Karpas-422 (cell line): ENCODE measurements around the gene ICE1. TPM values are rescaled to one million over a fixed set of nuclear protein-coding genes. Genes with fewer than 3 reads are reported as not detected.

Experiments used
- DNase-seq: peaks from one replicate; pipeline ENCODE4 v3.0.0-alpha.2; 2015
- H2AFZ ChIP-seq: fragments of 200-600 bp; sonication (generic); 2 replicates; pipeline ENCODE4 v1.6.1; 2014; ENCODE audit warnings: antibody characterized with exemption, low read length, mixed read lengths
- H3K27ac ChIP-seq: fragments of 200-600 bp; sonication (generic); 2 replicates; pipeline ENCODE4 v1.5.1; 2014; ENCODE audit warnings: mild to moderate bottlenecking, low read length, moderate library complexity
- H3K27me3 ChIP-seq: fragments of 200-600 bp; sonication (generic); 2 replicates; pipeline ENCODE4 v1.6.1; 2014; ENCODE audit warnings: low read length, mixed read lengths
- H3K36me3 ChIP-seq: fragments of 200-600 bp; sonication (generic); 2 replicates; pipeline ENCODE4 v1.6.1; 2014; ENCODE audit warnings: low read length, mixed read lengths; ENCODE audit not compliant: insufficient read depth
- H3K4me1 ChIP-seq: fragments of 200-600 bp; sonication (generic); 2 replicates; pipeline ENCODE4 v1.6.1; 2014; ENCODE audit warnings: mild to moderate bottlenecking, low read length, mixed read lengths
- H3K4me2 ChIP-seq: fragments of 200-600 bp; sonication (generic); 2 replicates; pipeline ENCODE4 v1.6.1; 2014; ENCODE audit warnings: low read length, low read depth, mild to moderate bottlenecking; ENCODE audit not compliant: poor library complexity, severe bottlenecking
- H3K4me3 ChIP-seq: fragments of 200-600 bp; sonication (generic); 2 replicates; pipeline ENCODE4 v1.5.1; 2014; ENCODE audit warnings: mild to moderate bottlenecking, antibody characterized with exemption, low read length, mixed read lengths
- H3K79me2 ChIP-seq: fragments of 200-600 bp; sonication (generic); 2 replicates; pipeline ENCODE4 v1.6.1; 2014; ENCODE audit warnings: mild to moderate bottlenecking, low read length, mixed read lengths
- H3K9ac ChIP-seq: fragments of 200-600 bp; sonication (generic); 2 replicates; pipeline ENCODE4 v1.6.0; 2014; ENCODE audit warnings: low read length
- H3K9me2 ChIP-seq: fragments of 200-600 bp; sonication (generic), shearing (Covaris generic); replicated peaks from 2 replicates; pipeline ENCODE4 v1.6.0; 2014; ENCODE audit warnings: mild to moderate bottlenecking, low read length, moderate library complexity; ENCODE audit not compliant: insufficient read depth
- H3K9me3 ChIP-seq: fragments of 300-700, 200-600 bp; sonication (generic); 2 replicates; pipeline ENCODE4 v1.6.1; 2014; ENCODE audit warnings: low read length, mixed read lengths
- H4K20me1 ChIP-seq: fragments of 200-600 bp; sonication (generic); 2 replicates; pipeline ENCODE4 v1.6.1; 2014; ENCODE audit warnings: mild to moderate bottlenecking, antibody characterized with exemption, low read length, low read depth; ENCODE audit not compliant: insufficient read depth
- total RNA-seq: library from RNA; depleted of rRNA; stranded (reverse); fragments of >200 nt; shearing (Covaris generic); gene quantifications from 2 replicates; pipeline ENCODE4 v1.2.3, GENCODE V29; 2014; ENCODE audit warnings: low replicate concordance

ICE1 gene
- total RNA-seq, 1 experiment from 2014 or later: 30.3 TPM

GRCh38 chr5:5532306-5533076, 110.0 kb downstream of the ICE1 start:
- Histone ChIP-seq H2AFZ (no peak overlapping the region), H3K9ac (no peak overlapping the region), H3K9me3 (no peaks in the 10 kb centered on the region), H3K4me1 (no peaks in the 10 kb centered on the region), H3K4me3 (no peak overlapping the region), H3K36me3 (no peaks in the 10 kb centered on the region), H4K20me1 (no peaks in the 10 kb centered on the region), H3K79me2 (no peaks in the 10 kb centered on the region), H3K27me3 (no peaks in the 10 kb centered on the region; the same call in 1 of the 2 replicates), H3K9me2 (no peaks in the 10 kb centered on the region), H3K27ac (no peak overlapping the region), H3K4me2 (no peak overlapping the region)
- DNase-seq: no peak

DNA sequence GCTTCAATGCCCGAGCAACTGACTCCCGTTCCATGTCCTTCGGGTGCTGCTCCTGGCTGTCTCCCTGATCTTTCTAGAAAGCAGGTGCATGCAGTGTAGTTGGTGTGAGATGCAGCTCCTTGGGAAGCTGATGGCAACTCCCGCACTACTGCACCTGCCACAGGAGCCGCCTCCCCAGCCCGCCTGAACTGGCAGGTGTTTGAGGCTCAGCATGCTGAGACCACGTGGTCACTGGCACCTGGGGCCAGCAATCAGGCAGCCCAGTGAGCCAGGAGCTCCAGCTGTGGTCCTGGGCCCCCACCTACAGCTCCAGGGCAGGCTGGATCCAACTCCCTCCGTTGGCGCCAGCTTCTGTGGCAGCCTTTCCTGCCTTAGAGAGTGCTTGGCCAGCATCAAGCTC, 111.5 kb downstream of the ICE1 start:
- no peak overlapping the region for H2AFZ ChIP-seq
- H3K9me2 ChIP-seq: no peaks in the 10 kb centered on the region
- no peaks in the 10 kb centered on the region for H3K36me3 ChIP-seq
- no peak overlapping the region for H3K4me3 ChIP-seq
- DNase-seq: no peak
- H4K20me1 ChIP-seq: no peaks in the 10 kb centered on the region
- H3K9ac ChIP-seq: no peak overlapping the region
- H3K9me3 ChIP-seq: no peaks in the 10 kb centered on the region
- H3K79me2 ChIP-seq: no peaks in the 10 kb centered on the region
- H3K27me3 ChIP-seq: no peaks in the 10 kb centered on the region
- H3K4me2 ChIP-seq: no peak overlapping the region
- no peaks in the 10 kb centered on the region for H3K4me1 ChIP-seq
- H3K27ac ChIP-seq: no peak overlapping the region

DNA sequence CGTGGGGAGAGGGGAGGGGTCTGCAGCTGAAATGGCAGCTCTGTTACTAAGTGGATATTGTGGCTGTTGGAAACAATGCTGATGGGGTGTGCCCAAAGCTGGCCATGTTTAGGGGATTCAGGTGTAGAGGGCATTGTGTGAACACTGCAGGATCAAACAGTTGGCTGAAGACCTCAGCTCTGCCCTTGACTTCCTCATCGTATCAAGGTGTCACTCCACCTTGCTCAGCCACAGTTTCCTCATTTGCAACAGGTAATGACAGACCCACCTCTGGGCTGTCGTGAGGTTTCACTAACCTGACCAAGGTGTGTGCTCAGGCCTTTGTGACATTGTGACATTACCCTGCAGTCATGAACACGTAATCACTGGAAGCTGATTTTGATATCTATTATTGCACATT, 111.9 kb downstream of the ICE1 start:
- Histone ChIP-seq H3K4me2 (no peak overlapping the region), H4K20me1 (no peaks in the 10 kb centered on the region), H3K79me2 (no peaks in the 10 kb centered on the region), H3K27ac (no peak overlapping the region), H3K9ac (no peak overlapping the region), H3K4me3 (no peak overlapping the region), H2AFZ (no peak overlapping the region), H3K27me3 (no peaks in the 10 kb centered on the region), H3K4me1 (no peaks in the 10 kb centered on the region), H3K9me2 (no peaks in the 10 kb centered on the region), H3K36me3 (no peaks in the 10 kb centered on the region), H3K9me3 (no peaks in the 10 kb centered on the region)
- DNase-seq: no peak

DNA sequence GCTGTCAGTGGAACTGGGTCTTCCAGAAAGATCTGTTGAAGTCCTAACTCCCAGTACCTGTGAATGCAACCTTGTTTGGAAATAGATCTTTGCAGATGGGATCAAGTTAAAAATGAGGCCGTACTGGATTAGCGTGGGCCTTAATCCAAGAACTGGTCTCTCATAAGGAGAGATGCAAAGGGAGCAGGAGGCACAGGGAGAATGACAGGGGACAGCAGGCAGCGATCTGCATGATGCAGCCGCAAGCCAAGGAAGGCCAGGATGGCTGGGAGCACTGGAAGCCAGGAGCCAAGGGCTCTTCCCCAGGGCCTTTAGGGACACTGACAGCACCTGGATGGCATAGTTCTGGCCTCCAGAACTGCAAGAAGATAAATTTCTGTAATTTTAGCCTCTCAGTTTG, 114.4 kb downstream of the ICE1 start:
- Histone ChIP-seq H3K27me3 (no peaks in the 10 kb centered on the region), H4K20me1 (no peaks in the 10 kb centered on the region), H3K79me2 (no peaks in the 10 kb centered on the region), H3K27ac (no peak overlapping the region), H3K4me3 (no peak overlapping the region), H3K36me3 (no peaks in the 10 kb centered on the region), H3K4me2 (no peak overlapping the region), H3K9me3 (no peaks in the 10 kb centered on the region), H3K9me2 (no peaks in the 10 kb centered on the region), H3K4me1 (no peaks in the 10 kb centered on the region), H3K9ac (no peak overlapping the region), H2AFZ (no peak overlapping the region)
- DNase-seq: no peak

DNA sequence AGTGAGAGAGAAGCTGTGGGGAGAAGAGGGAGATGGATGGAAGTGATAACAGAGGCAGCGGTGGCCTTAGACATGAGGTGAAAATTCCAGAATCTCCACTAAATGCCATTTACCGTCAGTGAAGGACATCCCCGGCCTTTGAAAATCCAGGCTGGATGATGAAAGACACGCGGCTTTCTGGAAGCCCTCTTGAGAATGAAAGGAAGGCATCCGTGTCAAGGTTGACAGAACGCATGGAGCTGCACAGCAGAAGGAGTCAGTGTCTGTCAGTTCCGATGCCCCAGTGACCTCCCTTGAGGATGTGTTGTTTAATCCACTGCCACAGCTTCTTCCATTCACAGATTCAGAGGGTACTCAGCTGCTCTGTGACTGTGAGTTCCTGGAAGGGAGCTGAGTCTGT, 114.9 kb downstream of the ICE1 start:
- Histone ChIP-seq H3K36me3 (no peaks in the 10 kb centered on the region), H4K20me1 (no peaks in the 10 kb centered on the region), H3K4me3 (no peak overlapping the region), H3K27ac (no peak overlapping the region), H3K27me3 (no peaks in the 10 kb centered on the region), H3K9me2 (no peaks in the 10 kb centered on the region), H3K9me3 (no peaks in the 10 kb centered on the region), H3K4me1 (no peaks in the 10 kb centered on the region), H3K9ac (no peak overlapping the region), H2AFZ (no peak overlapping the region), H3K79me2 (no peaks in the 10 kb centered on the region), H3K4me2 (no peak overlapping the region)
- no peak for DNase-seq

DNA sequence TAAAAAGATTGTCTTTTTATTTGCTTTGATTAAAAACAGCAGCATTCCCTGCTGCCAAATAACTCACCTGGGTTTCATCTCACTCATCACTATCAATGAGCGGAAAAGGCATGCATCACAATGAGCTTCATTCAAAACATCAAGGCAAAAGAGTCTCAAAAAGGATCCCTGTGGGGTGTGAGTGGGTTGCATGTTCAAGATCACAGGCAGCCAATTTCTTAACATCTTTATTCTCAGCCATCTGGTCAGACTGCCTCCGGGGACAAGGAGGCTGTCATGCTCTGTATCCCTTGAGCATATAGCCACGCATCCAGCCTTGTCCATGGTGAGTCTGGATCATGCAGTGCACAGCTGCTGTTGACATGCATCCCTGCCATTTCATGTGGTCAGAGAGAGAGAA, 117.1 kb downstream of the ICE1 start:
- Histone ChIP-seq H3K4me3 (no peak overlapping the region), H3K36me3 (no peaks in the 10 kb centered on the region), H4K20me1 (no peaks in the 10 kb centered on the region), H3K79me2 (no peaks in the 10 kb centered on the region), H3K4me2 (no peak overlapping the region), H3K27me3 (no peaks in the 10 kb centered on the region), H3K9me2 (no peaks in the 10 kb centered on the region), H2AFZ (no peak overlapping the region), H3K4me1 (no peaks in the 10 kb centered on the region), H3K27ac (no peak overlapping the region), H3K9ac (no peak overlapping the region), H3K9me3 (no peaks in the 10 kb centered on the region)
- no peak for DNase-seq
